ENCODE results near the gene NKX1-1. TPM values are rescaled to one million over a fixed set of nuclear protein-coding genes. Genes with fewer than 3 reads are reported as not detected.
"Not testable (repeated sequence)": the region's sequence is repeated elsewhere in the genome, so short reads cannot be mapped to it uniquely, and the experiment has no call there.

NKX1-1 gene
- total RNA-seq, result not detected

DNA sequence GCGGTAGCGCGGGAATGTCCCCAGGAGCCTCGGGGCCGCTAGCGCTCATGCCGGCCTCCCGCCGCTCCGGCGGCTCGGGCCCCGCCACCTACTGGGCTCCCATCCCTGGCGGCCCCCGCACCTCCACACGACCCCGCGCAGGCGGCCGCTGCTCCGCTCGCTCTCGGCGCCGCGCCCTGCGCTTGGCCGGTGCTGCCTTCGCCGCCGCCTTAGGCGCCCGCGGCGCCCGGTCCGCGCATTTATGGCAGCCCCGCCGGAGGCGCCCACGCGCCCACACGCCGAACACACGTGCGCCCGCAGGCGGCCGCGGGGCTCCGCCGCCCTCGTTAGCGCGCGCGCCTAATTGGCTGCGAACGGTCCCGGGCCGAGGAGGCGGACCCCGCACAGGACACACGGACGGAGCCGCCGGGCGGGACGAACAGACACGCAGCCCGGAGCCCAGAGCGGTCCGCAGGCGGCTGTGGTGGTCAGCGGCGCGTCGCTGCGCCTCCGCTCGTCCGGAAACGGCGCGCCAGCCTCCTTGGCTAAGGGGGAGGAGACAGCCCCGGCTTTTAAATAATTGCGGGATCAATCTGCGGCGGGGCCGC is at the start of gene NKX1-1:
NKX1-1 (minus strand) TSS at position 49 of the 587 bp plus-strand sequence; CDS start at position 49, 0 bp downstream.
- DNase-seq, result no peak

DNA sequence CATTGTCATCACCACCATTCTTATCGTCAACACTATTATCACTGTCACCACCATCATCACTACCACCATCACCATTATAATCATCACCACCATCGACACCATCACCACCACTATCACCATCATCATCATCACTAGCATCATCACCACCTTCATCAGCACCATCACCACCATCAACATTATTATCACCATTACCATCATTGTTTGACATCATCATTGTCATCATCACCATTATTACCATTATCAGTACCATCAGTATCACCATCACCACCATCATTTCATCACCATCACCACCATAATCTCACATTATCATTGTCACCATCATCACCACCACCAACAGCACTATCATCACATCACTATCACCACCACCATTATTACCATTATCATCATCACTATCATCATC is 47.5 kb upstream of the NKX1-1 start:
- no peak for DNase-seq

DNA sequence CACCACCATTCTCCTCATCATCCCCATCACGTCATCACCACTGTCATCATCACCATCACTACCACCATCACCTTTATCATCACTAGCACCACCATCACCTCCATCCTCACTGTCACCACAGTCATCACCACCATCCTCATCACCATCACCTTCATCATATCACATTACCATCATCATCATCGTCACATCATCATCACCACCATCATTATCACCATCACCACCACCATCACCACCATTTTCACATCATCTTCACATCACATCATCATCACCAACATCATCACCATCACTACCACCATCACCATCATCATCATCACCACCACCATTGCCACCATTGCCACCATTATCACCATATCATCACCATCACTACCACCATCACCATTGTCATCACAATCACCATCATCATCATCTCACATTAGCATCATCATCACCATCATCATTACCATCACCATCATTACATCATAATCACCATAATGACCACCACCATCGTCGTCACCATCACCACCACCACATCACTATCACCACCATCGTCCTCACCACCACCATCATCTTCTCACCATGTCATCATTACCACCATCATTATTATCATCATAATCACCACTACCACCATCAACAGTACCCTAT is 46.3 kb upstream of the NKX1-1 start:
- DNase-seq, result no peak

DNA sequence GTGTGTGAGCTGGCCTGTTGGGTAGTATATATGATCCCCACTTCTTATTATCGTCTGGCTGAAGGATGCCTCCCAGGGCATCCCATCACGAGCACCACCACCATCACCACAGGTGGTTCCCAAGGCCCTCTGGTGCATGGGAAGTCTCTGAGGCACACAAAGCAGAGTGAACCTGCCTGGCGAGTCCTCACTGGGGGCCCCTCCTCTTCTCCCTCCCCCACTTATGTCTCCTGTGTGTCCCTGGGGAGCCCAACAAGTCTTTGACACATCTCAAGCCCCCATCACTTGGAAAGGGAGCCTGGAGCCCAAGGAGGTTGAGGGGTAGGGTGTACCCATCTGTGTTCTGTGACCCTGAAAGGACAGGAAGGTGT is 45.5 kb upstream of the NKX1-1 start:
- no peak for DNase-seq

DNA sequence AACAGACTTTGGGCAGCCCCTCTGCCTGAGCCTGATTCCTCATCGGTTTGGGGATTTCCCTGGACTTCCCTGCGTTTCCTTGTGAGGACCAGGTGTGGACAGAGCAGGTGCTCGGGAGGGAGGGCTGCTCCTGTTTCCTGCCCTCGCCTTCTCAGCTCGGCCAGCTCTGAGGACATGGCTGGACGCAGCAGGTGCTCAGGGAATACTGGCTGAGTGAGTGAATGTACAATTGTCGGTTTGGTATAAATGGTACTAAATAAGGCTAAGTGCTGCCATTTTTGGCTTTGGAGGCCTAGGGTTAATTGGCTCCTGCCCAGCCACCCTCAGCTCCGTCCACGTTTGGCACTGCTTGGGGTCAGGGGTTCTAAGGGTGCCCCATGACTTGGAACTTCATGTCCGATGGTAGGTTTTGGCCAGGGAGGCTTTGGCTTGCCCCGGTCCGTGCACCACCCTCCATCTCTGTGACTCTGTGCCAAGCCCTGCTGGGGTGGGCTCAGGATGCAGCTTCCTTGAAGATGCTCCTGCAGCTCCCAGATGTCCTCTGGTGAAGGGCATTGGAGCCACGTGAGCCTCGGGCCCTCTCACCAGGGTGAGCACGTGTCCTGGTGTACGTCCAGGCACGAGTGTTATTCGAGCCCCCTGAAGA is 45.0 kb upstream of the NKX1-1 start:
- DNase-seq, result no peak

DNA sequence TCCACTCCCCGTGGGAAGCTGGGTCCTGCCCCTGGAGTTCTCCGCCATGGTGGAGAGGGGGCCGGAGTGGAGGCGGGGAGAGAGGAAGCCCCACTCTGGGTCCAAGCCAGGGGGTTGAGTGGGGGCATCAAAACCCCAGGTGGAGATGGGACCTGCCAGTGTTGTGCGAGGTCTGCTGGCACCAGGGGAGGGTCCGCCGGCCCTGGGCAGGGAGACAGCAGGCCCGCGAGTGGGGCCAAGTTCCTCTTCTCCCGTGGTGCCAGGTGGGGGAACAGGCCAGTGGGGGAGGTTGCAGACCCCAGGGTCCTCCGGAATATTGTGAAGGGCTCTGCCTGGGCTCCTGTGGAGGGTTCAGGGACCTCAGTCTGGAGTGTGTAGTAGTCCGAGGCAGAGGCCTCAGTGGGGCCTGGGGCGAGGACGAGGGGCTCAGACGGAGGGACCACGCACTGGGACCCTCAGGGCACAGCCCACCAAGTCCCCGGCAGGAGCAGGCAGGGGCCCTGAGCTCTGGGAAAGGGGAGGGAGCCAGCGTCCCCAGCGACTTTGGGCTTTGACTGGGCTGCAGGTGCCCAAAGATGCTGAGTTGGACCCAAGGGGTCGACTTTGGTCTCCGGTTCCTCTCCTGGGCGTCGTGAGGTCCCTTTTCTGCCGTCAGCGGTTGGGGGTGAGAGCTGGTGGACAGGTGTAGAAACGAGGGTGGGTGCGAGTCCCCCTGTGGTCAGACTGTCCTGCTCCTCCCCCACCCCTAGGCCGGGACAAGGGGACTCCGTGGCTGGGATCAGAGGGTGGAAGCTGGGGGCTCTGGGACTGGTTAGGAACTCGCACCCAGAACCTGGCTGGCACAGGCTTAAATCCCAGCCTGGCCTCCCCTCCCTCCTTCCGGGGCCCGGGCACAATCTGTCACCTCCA is 43.8 kb upstream of the NKX1-1 start:
- no peak for DNase-seq

DNA sequence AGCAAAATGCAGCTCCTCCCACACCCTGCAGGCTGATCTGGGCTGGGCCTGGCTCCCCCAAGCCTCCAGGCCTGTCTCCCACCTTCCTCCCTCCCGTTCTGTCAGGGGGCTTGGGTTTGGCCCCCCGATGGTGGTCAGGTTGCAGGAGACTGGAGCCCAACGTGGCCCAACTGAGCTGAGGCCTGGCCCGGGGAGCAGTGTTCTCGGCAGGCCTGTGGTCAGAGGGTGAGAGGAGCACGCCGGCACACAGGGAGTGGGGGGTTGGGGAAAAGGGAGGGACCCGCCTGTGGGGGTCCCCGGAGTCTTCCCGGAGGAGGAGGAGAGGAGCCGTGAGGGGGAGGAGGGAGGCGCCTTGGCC is 43.2 kb upstream of the NKX1-1 start:
- DNase-seq, result no peak

DNA sequence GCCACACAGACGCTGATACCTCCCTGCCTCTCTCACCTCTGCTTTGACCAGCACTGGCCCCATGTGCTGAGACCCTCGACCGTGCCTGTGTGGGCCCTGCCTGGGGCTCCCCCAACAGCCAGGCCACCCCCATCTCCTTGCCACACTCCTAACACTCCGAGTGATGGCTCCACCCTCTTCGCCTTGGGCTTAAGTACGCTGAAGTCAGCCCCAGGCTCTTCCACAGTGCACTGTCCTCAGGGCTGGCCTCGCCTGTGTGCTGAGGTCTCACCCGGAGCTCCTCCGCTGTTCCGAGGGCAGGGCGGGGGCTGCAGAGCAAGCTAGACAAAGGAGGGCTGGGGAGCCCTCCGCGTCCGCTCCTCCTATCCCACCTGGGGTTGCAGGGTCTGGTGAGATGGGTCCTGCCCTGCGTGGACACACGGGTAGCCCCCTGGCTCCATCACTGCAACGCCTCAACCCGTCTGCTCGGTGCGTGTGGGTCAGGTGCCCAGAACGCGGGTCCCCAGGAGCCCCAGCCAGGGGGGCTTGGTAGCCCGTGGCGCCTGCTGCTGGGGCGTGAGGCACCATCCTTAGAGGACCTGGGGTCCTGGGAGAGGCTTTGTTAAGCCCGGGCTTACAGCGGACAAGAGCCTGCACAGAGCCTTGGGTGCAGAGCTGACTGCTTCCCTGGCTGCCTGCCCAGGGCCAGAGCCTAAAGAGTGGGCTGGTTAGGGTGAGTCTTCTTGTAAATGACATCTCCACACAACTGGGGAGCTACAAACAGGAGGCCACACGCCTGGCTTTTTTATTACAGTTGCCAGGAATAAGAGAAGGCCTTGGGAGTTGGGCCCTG is 42.6 kb upstream of the NKX1-1 start:
- no peak for DNase-seq

DNA sequence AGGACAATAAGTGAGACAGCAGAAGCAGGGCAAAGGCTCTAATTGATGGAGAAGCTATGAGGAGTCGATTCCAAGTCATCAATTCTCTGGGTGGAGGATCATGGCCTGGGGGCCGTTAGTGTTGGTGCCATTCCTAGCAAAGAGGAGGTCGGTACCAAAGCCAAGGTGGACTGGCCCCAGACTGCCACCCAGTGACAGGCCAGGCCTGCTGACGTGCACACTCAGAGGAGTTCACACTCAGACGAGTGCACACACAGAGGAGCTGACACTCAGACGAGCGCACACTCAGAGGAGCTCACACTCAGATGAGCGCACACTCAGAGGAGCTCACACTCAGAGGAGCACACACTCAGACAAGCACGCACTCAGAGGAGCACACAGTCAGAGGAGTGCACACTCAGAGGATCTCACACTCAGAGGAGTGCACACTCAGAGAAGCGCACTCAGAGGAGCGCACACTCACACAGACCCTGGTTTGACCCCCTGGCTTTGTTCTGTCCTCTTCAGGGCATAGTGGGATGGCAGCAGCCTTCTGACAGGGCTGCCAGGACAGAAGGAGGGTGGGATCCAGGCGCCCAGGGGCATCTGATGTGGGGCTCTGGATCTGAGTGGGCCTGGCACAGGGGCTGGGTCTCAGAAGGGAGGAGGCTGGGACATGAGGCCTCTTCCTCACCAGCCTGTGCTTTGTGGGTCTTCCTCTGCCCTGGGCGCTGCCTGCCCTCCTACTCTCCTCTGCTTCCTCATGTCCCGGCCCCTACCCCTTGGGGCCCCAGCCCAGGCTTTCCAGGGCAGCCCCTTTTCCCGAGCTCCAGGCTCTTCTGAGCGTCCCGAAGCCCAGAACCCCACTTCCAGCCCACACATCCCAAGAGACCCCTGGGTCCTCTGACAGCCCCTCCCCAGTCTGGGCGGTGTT is 41.7 kb upstream of the NKX1-1 start:
- no peak for DNase-seq

DNA sequence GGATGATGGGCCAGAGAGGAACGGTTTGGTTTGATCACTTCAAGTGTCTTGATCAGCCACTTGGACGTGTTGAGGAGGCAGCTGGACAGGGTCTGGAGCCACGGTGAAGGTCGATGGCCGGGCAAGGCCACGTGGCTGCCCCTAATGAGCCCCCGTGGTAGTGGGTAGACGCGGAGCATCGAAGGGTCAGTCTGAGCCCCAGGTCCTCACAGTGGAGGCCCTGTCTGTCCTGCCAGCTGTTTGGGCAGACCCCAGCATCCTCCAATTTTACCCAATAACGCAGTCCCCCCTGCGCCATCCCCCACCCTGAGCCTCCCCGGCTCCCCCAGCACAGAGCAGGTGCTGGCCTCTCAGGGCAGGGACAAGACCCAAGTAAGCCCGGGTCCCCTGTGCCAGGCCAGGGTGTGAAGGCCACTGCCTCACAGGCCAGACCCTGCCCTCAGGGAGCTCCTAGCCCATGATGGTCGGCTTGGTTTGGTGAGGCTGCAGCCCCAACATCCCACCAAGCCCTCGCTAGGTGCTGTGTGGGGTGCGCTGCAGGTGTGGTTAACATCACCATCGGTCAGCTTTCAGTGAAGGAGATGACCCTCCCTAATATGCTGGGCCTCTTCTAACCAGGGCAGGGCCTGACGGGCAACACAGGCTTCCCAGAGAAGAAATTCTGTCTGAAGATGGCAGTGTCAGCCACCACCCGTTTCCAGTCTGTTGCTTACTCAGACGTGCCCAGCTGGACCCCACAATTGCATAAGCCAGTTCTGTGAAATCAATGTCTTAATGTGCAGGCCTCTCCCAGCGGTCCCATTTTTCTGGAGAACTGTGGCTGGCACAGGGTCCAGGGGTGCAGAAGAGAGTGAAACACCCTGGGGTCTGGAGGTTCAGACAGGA is 40.5 kb upstream of the NKX1-1 start:
- DNase-seq, result no peak

DNA sequence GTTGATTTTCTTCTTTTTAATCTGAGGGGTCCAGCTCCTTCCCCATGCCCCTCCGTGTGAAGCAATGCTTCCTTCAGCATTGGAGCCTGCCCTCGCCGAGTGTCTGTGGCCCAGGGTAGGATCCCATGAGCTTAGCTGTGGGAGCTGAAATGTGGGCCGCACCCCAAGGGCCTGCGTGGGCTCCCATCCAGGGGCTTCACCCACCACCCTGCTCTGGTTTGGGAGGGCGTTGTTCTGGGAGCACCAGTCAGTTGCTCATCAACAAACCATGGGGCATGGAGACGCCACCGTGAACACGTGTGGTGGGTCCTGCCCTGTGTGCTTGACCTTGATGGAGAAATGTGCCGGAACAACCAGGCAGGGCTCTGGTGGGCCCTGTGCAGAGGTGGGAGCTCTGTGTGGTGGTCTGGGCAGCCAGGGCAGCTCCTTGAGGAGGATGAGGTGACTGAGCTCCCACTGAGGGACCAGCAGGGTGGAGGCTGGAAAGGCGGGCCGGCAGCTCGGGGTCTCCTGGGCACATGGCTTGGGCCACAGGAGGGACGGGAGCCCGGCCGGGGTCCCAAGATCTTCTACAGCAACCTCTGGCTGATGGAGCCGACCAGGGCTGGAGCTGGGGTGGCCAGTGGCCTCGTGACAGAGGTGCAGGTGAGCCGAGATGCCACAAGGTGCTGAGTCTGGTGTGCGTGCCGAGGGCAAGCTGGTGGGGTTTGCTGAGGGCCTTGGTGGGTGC is 39.6 kb upstream of the NKX1-1 start:
- no peak for DNase-seq

DNA sequence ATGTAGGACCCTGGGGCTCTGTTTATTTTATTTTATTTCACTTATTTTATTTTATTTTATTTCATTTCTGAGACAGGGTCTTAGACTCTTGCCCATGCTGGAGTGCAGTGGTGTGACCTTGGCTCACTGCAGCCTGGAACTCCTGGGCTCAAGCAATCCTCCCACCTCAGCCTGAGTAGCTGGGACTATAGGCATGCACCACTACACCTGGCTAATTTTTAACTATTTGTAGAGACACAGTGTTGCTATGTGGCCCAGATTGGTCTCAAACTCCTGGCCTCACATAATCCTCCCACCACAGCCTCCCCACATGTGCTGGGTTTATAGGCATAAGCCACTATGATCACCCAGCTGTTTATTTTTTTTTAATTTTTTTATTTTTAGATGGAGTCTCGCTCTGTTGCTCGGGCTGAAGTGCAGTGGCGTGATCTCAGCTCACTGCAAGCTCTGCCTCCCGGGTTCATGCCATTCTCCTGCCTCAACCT is 37.5 kb upstream of the NKX1-1 start:
- not testable (repeated sequence) for DNase-seq

DNA sequence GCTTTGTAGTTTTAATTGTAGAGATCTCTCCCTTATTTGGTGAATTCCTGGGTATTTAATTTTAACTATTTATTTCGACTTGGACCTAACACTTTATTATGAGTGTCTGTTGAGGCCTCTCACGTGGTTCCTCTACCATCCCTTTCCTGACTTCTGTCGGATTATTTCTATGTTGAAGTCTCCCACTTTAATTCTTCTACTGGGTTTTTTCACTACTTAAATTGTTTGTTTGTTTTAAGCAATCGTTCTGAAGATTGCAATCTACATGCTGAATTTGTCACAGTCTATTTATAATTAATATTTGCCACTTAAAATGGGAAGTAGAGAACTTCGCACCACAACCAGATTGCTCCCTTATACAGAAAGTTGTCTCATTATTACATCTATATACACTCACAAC is 20.8 kb upstream of the NKX1-1 start:
- no peak for DNase-seq

DNA sequence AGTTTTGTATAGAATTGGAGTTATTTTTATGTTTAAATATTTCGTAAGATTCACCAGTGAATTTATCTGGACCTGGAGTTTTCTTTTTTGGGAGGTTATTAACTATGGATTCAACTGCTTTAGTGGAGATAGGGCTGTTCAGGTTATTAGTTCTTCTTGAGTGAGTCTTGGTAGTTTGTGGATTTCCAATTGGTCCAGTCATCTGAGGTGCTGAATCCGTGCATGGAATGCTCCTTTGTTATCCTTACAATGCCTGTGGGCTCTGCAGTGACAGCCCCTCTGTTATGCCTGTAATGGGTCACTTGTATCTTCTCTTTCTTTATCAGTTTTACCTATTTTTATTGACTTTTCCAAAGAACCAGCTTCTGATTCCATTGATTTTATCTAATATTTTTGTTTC is 15.4 kb upstream of the NKX1-1 start:
- DNase-seq, result no peak

DNA sequence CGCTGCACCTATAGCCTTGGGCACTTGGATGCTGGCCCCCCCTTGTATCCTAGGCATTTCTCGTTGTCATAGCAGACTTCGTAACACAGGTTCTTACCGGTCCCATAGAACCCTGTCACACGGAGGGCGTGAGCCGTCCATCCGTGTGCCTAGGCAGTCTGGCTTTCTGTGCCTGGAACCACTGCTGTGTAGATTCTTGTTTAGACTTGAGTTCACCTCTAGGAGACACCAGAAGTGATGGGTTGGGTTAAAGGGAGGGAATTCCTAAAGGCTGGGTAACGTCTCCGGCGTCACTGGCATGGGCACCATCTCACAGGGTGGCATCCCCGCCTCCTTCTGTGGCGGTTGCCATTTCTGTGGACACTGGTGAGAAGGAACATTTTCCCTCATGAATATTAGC is 13.5 kb upstream of the NKX1-1 start:
- DNase-seq, result no peak

DNA sequence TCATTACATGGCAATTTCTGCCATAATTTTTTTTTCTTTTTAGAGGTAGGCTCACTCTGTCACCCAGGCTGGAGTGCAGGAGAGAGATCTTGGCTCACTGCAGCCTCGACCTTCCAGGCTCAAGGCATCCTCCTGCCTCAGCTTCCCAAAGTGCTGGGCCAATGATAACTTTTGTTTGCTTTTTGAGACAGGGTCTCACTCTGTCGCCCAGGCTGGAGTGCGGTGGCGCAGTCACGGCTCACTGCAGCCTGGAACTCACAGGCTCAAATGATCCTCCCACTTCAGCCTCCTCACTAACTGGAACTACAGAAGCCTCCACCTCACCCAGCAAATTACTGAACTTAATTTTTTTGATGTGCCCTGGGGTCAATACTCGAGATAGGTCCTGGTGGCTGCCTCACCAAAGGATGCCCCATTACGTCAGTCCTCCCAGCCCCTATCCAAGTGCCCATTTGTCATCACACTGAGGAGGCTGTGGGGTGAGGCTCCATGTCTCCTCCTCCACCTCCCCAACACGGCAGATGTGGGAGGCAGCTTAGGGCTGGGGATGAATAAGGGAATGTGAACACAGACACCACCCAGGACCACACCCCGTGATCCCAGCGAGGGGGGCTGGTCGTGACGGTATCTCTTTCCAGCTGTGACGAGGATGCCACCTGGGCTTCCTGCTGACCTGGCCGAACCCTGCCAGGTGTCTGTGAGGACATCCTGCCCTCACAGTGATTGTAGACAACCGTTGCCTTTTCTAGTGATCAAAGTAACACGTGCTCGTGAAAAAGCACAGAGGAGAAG is 12.4 kb upstream of the NKX1-1 start:
- DNase-seq, result no peak

DNA sequence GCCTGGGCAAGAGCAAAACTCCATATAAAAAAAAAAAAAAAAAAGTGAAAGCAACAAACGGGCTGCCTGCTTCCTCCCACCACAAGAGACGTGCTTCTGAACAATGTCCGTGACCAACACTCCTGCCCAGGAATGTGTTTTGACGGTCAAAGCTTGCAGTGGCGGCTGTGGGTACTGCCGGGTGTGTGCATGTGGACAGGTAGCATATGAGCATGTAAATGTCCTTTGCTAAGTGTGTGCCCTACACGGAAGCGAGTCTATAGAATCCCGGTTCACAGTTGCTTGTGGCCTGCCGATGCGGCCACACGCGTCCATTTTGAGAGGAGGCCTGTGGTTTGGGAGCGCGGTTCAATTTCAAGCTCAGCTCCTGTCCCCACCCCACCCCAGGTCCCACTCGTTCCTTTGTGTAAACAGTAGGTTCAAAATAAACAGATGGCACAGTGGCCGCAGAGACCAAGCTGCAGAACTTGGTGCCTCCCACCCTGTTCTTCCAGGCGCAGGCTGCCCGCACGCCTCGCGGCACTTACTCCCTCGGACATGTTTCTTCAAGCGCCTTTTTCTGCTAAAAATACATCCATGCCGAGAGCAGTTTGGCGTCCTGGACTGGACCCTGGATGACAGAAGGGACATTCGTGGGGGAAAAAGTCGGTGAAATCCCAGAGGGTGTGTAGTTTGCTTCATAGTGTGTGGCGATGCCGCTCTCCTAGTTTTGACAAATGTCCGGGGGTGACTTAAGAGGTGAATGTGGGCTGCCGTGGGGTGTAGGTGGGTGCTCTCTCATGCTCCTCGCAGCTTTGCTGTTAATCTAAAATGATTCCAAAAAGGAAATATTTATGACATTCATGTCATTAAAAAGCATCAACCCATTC is 11.5 kb upstream of the NKX1-1 start:
- no peak for DNase-seq

Data from occipital lobe (tissue), 2 donors.